GM19035 (cell line): Measurements from ENCODE around the gene PTBP1.
"Not testable (repeated sequence)": the region's sequence is repeated elsewhere in the genome, so short reads cannot be mapped to it uniquely, and the experiment has no call there.

Experiments
- ATAC-seq: cut with Tn5 transposase; IDR thresholded peaks from one replicate; pipeline ENCODE4 v1.9.1; 2021; ENCODE audit not compliant: unreplicated experiment

PTBP1 gene

DNA sequence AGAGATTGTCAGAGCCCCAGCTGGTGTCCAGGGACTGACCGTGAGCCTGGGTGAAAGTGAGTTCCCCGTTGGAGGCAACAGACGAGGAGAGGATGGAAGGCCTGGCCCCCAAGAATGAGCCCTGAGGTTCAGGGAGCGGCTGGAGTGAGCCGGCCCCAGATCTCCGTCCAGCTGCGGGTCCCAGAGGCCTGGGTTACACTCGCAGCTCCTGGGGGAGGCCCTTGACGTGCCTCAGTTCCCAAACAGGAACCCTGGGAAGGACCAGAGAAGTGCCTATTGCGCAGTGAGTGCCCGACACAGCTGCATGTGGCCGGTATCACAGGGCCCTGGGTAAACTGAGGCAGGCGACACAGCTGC lies 53.7 kb downstream of the PTBP1 start:
- ATAC-seq = no peak

DNA sequence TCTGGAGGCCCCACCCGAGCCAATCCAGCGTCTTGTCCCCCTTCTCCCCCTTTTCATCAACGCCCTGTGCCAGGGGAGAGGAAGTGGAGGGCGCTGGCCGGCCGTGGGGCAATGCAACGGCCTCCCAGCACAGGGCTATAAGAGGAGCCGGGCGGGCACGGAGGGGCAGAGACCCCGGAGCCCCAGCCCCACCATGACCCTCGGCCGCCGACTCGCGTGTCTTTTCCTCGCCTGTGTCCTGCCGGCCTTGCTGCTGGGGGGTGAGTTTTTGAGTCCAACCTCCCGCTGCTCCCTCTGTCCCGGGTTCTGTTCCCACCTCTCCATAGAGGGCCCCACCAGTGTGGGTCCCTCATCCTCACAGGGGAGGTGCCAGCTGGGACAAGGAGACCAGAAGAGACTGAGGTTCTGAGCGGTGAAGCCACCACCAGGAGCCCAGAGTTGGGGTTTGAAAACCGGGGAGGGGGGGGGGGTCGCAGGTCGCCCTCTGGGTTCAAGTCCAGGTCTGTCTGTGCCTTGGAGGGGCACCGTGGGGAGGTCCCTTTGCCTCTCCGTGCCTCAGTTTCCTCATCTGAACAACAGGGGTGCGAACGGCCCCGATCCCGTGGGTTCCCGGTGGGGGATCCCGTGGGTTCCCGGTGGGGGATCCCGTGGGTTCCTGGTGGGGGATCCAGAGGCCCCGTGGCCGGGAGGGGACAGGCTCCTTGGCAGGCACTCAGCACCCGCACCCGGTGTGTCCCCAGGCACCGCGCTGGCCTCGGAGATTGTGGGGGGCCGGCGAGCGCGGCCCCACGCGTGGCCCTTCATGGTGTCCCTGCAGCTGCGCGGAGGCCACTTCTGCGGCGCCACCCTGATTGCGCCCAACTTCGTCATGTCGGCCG lies 55.1 kb downstream of the PTBP1 start, which contains the start of gene ELANE:
Gene ELANE (plus strand): TSS at position 168 of the 878 bp plus-strand sequence. CDS start 26 bp downstream, at position 194.
- no peak for ATAC-seq

DNA sequence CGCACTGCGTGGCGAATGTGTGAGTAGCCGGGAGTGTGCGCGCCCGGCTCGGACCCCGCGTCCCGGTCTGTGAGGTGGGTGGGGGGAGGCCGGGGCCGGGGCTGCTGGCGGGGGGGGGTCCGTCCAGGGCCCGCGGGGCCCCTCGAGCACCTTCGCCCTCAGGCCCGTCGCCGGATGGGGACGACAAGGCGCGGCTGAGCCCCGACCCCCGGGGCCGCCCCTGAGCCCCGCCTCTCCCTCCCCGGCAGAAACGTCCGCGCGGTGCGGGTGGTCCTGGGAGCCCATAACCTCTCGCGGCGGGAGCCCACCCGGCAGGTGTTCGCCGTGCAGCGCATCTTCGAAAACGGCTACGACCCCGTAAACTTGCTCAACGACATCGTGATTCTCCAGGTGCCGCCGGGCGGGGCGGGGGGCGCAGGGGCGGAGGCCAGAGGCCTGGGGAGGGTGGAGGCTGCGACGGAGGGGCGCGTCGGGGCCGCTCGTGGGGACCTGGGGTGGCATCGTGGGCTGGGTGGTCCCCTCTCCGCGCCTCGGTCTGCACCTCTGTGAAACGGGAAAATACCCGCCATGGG lies 55.8 kb downstream of the PTBP1 start:
- ATAC-seq = no peak

DNA sequence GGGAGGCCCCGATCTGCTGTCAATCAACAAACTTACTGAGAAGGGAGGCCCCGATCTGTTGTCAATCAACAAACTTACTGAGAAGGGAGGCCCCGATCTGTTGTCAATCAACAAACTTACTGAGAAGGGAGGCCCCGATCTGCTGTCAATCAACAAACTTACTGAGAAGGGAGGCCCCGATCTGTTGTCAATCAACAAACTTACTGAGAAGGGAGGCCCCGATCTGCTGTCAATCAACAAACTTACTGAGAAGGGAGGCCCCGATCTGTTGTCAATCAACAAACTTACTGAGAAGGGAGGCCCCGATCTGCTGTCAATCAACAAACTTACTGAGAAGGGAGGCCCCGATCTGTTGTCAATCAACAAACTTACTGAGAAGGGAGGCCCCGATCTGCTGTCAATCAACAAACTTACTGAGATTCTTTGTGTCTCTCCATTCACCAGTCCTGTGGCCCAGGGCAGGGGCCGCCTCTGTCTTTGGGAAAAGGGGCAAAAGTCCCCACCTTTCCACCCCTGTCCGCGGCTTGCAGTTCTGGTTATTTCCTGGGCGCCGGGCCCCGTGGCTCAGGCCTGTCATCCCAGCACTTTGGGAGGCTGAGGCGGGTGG lies 56.5 kb downstream of the PTBP1 start:
- ATAC-seq = not testable (repeated sequence)

DNA sequence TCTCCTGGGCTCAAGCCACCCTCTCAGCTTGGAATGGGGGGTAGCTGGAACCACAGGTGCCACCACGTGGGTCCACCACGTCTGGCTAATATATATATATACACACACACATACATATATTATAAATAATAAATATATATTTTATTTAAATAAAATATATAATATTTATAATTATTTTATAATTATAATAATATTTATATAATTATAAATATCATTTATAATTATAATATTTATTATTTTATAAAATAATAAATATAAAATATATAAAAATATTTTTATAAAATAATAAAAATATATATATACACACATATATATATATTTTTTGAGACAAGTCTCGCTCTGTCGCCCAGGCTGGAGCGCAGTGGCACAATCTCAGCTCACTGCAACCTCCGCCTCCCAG lies 57.3 kb downstream of the PTBP1 start:
- no peak for ATAC-seq

DNA sequence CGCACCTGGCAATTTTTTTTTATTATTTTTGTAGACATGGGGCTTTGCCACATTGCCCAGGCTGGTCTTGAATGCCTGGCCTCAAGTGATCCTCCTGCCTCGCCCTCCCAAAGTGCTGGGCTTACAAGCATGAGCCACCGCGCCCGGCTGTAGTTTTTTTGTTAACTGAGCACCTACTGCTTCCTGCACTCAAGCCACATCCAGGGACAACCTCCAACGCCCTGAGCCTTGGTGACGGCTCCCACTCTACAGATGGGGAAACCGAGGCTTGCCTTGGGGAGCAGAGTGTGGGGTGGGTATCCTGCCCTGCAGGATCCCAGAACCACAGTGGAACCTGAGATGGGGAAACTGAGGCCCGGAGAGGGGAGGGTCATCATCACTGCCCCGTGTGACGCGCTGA lies 57.9 kb downstream of the PTBP1 start:
- no peak for ATAC-seq

DNA sequence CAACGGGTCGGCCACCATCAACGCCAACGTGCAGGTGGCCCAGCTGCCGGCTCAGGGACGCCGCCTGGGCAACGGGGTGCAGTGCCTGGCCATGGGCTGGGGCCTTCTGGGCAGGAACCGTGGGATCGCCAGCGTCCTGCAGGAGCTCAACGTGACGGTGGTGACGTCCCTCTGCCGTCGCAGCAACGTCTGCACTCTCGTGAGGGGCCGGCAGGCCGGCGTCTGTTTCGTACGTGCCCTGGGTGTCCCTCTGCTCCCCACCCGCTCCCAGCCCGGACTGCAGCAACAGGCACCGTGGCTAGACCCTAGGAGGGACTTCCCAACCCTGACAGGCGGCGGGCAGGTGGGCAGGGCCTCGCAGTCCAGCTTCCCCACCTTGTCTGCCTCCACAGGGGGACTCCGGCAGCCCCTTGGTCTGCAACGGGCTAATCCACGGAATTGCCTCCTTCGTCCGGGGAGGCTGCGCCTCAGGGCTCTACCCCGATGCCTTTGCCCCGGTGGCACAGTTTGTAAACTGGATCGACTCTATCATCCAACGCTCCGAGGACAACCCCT lies 58.4 kb downstream of the PTBP1 start:
- no peak for ATAC-seq

DNA sequence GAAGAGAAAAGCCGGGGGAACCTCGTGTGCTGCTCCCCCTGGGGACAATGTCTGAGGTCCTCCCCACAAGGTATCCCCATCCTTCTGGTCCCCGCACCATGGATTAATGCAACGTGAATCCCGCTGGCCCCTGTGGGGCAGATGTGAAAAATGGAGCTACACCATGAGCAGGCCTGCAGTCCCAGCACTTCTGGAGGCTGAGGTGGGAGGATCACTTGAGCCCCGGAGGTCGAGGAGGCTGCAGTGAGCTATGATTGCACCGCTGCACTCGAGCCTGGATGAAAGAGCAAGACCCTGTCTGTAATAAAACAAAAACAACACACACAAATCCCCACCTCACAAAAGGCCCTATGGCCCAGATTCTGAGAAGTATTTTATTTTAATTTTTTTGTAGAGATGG lies 61.0 kb downstream of the PTBP1 start:
- no peak for ATAC-seq

DNA sequence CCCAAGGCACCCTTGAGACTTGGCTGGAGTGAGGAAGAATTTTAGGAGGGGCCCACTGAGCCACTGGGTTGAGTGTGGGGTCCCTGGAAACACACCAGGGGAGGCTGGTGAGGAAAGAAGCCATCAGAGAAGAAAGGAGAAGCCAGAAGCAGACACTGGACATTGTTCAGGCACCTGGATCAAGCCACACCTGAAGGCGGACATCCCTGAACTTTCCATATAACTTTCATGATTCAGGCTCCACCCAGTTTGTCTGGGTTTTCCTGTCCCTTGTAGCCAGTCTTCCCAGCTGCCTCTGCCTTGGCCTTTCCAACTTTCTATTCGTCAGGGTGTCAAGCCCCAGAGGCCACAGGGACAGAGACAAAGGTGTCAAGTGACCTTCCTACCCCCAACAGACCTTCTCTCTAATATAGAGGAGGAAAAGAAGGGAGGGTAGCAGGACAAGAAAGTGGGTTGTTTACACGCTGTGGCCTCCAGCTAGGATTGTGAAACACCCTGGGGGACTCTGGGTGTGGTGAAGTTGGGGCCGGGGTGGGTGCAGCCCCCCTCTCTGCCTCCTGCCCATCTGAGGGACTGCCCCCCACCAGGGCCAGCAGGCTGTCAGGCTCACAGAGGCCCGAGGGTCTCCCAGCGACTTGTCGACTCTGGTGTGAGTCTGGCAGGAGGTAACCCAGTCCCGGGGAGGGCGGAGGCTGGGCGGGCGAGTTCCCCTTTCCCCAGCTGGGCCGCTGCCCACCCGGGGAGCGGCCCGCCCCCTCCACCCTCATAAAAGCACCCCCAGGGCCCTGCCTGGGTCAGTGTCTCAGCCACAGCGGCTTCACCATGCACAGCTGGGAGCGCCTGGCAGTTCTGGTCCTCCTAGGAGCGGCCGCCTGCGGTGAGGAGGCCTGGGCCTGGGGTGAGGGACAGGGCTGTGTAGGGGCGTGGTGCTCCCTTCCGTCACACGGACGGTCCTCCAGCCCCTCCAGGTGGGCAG lies 61.9 kb downstream of the PTBP1 start, which contains the start of gene CFD:
Gene CFD (plus strand): TSS at position 797 of the 976 bp plus-strand sequence. CDS start 26 bp downstream, at position 823.
- no peak for ATAC-seq

DNA sequence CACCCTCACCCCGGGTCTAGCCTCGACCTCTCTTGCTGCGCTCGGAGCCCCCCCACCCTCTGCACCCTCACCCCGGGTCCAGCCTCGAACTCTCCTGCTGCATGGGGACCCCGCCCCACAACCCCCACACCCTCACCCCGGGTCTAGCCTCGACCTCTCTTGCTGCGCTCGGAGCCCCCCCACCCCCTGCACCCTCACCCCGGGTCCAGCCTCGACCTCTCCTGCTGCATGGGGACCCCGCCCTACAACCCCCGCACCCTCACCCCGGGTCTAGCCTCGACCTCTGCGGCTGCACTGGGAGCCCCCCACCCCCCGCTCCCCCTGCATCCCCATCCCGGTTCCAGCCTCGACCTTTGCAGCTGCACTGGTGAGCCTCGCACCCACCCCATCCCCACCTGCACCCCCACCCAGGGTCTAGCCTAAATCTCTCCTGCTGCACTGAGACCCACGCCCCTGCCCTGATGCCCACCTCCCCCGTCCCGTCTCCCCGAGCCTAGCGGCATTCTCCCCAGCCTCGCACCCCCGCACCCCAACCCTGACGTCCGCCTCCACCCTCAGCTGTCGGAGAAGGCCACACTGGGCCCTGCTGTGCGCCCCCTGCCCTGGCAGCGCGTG lies 64.0 kb downstream of the PTBP1 start:
- no peak for ATAC-seq
